ENCODE measurements around the gene PRR20G. TPM values are rescaled to one million over a fixed set of nuclear protein-coding genes. Genes with fewer than 3 reads are reported as not detected.

The PRR20G gene
- total RNA-seq, 1 donor from 2014 or later, result not detected

DNA sequence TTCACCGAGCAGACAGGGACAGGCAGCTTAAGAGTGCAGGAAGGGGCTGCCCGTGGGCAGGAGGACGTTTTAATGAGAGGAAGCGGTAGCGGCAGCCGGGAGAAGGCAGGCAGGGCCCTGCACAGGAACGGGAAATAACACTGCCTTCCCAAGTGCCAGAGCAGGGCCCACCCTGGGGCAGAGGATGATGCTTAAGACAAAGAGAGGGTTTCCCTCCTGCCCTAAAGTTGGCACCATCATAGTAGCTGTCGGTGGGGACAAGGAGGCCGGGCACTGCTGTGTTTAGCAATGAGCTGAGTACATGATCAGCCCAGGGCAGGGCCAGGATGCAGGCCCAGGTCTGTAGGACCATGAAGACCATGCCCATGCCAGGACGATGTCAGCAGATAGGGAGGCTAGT, 21.7 kb downstream of the PRR20G start:
- Histone ChIP-seq H3K27me3 (ENCODE audit: control insufficient read depth in 3 of 3, insufficient read depth in 3 of 3, low read length in 3 of 3) (peaks cover 5 to 24% (median 18%) of the 10 kb centered on the region in 3 donors), H3K4me1 (ENCODE audit: control insufficient read depth in 3 of 3, insufficient read depth in 3 of 3, low read length in 3 of 3) (no peaks in the 10 kb centered on the region), H3K27ac (ENCODE audit: low read depth, low read length) (no peak overlapping the region), H3K36me3 (ENCODE audit: control insufficient read depth in 3 of 3, insufficient read depth in 3 of 3, low read length in 3 of 3) (no peaks in the 10 kb centered on the region), H3K9me3 (ENCODE audit: control insufficient read depth in 3 of 3, low read length in 3 of 3) (peaks cover 3 to 5% (median 3%) of the 10 kb centered on the region in 3 donors), H3K4me3 (ENCODE audit: low read length in 3 of 3) (no peak overlapping the region), H3K9ac (ENCODE audit: low read depth in 1 of 3, low read length in 3 of 3) (no peak overlapping the region)

DNA sequence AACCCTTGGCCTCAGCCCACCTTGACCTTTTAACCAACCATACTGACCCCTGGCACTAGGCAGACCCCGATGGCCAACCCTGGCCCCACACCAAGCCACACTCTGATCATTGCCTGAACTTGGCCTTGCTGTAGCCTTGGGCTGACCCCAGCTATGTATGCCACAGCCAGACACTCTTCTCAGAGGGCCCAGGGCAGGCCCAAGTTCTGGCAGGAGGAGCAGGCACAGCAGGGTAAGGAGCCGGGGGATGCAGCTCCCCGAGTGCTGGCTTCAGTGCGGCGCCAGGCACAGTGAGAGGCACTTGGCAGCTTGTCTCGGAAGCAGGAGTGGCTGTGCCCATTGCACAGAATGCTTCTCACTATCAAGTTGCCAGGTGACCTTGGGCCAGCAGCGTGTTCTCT, 22.3 kb downstream of the PRR20G start:
- H3K4me3 ChIP-seq (ENCODE audit: low read length in 3 of 3), result no peak overlapping the region
- H3K9me3 ChIP-seq (ENCODE audit: control insufficient read depth in 3 of 3, low read length in 3 of 3), result peaks cover 3 to 5% (median 3%) of the 10 kb centered on the region in 3 donors
- H3K27me3 ChIP-seq (ENCODE audit: control insufficient read depth in 3 of 3, insufficient read depth in 3 of 3, low read length in 3 of 3), result peaks cover 5 to 24% (median 18%) of the 10 kb centered on the region in 3 donors
- H3K9ac ChIP-seq (ENCODE audit: low read depth in 1 of 3, low read length in 3 of 3), result no peak overlapping the region
- no peak overlapping the region for H3K27ac ChIP-seq (ENCODE audit: low read depth, low read length)
- no peaks in the 10 kb centered on the region for H3K36me3 ChIP-seq (ENCODE audit: control insufficient read depth in 3 of 3, insufficient read depth in 3 of 3, low read length in 3 of 3)
- no peaks in the 10 kb centered on the region for H3K4me1 ChIP-seq (ENCODE audit: control insufficient read depth in 3 of 3, insufficient read depth in 3 of 3, low read length in 3 of 3)

DNA sequence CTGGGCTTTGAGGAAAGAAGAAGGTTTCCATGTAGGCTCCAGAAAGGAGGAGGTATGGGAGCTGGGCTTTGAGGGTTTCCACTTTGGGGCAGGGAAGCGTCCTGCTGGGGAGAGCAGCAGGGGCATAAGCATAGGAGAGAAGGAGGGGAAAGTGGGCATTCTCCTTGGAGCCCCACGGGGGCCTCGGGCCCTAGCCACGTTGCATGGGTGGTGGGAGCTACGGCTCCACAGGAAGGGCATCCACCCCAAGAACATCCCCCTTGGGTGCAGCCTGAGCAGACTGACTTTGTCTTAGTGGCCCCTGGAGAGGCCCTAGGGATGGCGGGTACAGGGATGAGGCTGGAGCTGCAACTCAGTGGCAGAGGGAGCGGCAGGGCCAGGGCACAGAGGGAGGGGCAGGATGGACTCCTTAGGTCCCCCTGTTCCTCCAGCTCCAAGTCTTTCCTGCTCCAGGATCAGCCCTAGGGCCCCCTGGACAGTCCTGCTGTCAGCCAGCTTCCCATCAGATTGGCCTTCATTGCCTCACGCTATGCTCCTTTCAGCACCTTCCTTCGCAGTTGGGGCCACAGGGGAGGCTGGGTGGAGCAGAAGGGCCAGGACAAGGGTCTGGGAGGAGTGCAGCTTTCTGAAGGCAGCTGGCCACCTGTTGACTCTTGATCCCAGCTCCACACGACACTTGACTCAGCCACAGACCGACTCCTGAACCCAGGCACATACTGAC, 22.9 kb downstream of the PRR20G start:
- Histone ChIP-seq H3K27ac (ENCODE audit: low read depth, low read length) (no peak overlapping the region), H3K4me1 (ENCODE audit: control insufficient read depth in 3 of 3, insufficient read depth in 3 of 3, low read length in 3 of 3) (no peaks in the 10 kb centered on the region), H3K9me3 (ENCODE audit: control insufficient read depth in 3 of 3, low read length in 3 of 3) (peaks cover 3 to 5% (median 3%) of the 10 kb centered on the region in 3 donors), H3K4me3 (ENCODE audit: low read length in 3 of 3) (no peak overlapping the region), H3K9ac (ENCODE audit: low read depth in 1 of 3, low read length in 3 of 3) (no peak overlapping the region), H3K36me3 (ENCODE audit: control insufficient read depth in 3 of 3, insufficient read depth in 3 of 3, low read length in 3 of 3) (no peaks in the 10 kb centered on the region), H3K27me3 (ENCODE audit: control insufficient read depth in 3 of 3, insufficient read depth in 3 of 3, low read length in 3 of 3) (peaks cover 5 to 24% (median 18%) of the 10 kb centered on the region in 3 donors)

DNA sequence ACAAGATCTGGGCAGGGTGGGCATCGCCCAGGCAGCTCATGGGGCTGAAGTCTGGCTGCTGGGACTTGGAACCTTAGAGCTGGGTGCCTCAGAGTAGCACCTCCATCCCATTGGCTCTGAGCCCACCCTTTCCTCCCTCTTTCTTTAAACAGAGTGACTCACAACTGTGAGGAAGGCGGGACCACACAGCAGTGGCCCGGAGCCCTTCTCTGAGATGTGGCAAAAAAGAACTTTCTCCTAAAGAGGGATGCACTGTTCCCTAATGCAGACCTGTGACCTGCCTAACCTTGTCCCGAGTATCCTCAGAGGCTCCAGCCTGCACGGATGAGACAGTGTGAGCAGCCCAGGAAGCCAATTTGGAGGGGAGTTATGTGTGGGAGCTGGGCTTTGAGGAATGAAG, 23.6 kb downstream of the PRR20G start:
- Histone ChIP-seq H3K27me3 (ENCODE audit: control insufficient read depth in 3 of 3, insufficient read depth in 3 of 3, low read length in 3 of 3) (peaks cover 5 to 24% (median 18%) of the 10 kb centered on the region in 3 donors), H3K4me3 (ENCODE audit: low read length in 3 of 3) (no peak overlapping the region)

DNA sequence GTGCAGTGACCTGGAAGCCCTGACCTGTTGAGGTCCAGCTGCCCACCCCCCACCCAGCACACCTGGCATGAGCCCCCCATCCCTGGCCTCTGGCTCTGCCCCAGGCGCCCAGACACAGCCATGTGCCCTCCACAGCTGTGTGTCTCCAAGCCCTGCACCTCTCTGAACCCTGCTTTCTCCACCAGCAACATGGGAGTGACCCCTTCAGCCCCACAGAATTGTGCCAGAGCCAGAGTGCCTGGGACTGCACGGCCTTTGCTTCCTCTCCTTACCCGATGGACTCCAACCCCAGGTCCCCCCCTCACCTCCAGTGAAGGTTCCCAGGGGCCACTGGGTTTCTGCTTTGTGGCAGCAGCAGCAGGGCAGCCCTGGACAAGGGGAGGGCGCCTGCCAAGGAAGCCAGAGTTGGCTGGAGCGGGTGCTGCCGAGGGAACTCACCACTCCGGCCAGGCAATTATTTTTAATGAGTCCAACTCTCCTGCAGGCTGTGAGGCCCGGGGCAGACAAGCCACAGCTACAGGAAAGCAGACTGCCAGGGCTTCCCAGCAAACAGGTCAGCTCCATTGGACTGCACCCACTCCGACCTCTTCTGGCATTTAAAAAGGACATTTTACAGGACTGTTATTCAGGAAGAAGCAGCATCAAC, 24.1 kb downstream of the PRR20G start:
- Histone ChIP-seq H3K4me3 (ENCODE audit: low read length in 3 of 3) (no peak overlapping the region), H3K27me3 (ENCODE audit: control insufficient read depth in 3 of 3, insufficient read depth in 3 of 3, low read length in 3 of 3) (peaks cover 5 to 24% (median 18%) of the 10 kb centered on the region in 3 donors), H3K27ac (ENCODE audit: low read depth, low read length) (no peak overlapping the region), H3K9me3 (ENCODE audit: control insufficient read depth in 3 of 3, low read length in 3 of 3) (peaks cover 1 to 3% (median 2%) of the 10 kb centered on the region in 3 donors), H3K9ac (ENCODE audit: low read depth in 1 of 3, low read length in 3 of 3) (no peak overlapping the region), H3K4me1 (ENCODE audit: control insufficient read depth in 3 of 3, insufficient read depth in 3 of 3, low read length in 3 of 3) (peaks cover 2 to 3% (median 2%) of the 10 kb centered on the region in 3 donors), H3K36me3 (ENCODE audit: control insufficient read depth in 3 of 3, insufficient read depth in 3 of 3, low read length in 3 of 3) (no peaks in the 10 kb centered on the region)

More for the DNA sequence above, 23.6 kb downstream of the PRR20G start:
- Histone ChIP-seq H3K4me1 (ENCODE audit: control insufficient read depth in 3 of 3, insufficient read depth in 3 of 3, low read length in 3 of 3) (peaks cover 0 to under 1% (median 0%) of the 10 kb centered on the region in 3 donors), H3K27ac (ENCODE audit: low read depth, low read length) (no peak overlapping the region), H3K36me3 (ENCODE audit: control insufficient read depth in 3 of 3, insufficient read depth in 3 of 3, low read length in 3 of 3) (no peaks in the 10 kb centered on the region), H3K9ac (ENCODE audit: low read depth in 1 of 3, low read length in 3 of 3) (no peak overlapping the region), H3K9me3 (ENCODE audit: control insufficient read depth in 3 of 3, low read length in 3 of 3) (peaks cover 3% of the 10 kb centered on the region in 3 donors)

DNA sequence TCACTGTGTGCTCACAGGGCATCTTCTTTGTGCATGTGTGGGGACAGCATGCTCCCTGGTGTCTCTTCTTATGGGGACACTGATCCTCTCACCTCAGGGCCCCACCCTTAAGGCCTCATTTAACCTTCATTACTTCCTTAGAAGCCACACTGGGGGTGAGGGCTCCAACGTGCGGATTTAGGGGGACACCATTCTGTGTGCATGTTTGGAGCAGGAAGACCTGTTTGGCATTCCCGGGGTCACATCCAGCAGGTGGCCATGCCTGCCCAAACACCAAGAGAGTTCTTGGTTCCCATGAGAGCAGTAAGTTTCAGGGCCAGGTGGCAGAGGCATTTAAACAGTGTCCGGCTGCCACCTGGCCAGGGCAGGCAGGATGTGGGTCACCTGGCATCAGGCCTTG, 24.8 kb downstream of the PRR20G start:
- Histone ChIP-seq H3K27me3 (ENCODE audit: control insufficient read depth in 3 of 3, insufficient read depth in 3 of 3, low read length in 3 of 3) (peaks cover 5 to 23% (median 18%) of the 10 kb centered on the region in 3 donors), H3K9me3 (ENCODE audit: control insufficient read depth in 3 of 3, low read length in 3 of 3) (peaks cover 0 to 3% (median 0%) of the 10 kb centered on the region in 3 donors), H3K36me3 (ENCODE audit: control insufficient read depth in 3 of 3, insufficient read depth in 3 of 3, low read length in 3 of 3) (no peaks in the 10 kb centered on the region)

DNA sequence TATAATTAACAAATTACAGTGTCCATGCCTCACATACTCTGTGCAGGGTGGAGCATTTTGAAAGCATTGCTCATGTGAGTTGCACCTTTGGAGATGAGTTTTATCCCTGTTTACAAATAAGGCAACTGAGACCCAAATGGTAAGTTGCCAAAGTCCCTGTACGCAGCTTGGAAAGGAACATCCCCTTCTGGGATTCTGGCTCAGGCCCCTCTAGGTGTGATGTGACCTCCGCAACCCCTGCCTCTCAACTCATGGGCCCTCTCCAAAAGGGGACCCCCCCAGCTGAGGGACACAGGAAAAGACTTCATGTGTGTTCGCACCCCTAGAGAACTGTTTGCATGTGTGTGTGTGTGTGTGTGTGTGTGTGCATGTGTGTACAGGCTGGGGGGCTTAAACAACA, 25.3 kb downstream of the PRR20G start:
- Histone ChIP-seq H3K27ac (ENCODE audit: low read depth, low read length) (no peak overlapping the region), H3K27me3 (ENCODE audit: control insufficient read depth in 3 of 3, insufficient read depth in 3 of 3, low read length in 3 of 3) (peaks cover 5 to 18% (median 16%) of the 10 kb centered on the region in 3 donors)

More for the DNA sequence above, 24.8 kb downstream of the PRR20G start:
- Histone ChIP-seq H3K27ac (ENCODE audit: low read depth, low read length) (no peak overlapping the region), H3K4me3 (ENCODE audit: low read length in 3 of 3) (no peak overlapping the region), H3K9ac (ENCODE audit: low read depth in 1 of 3, low read length in 3 of 3) (no peak overlapping the region), H3K4me1 (ENCODE audit: control insufficient read depth in 3 of 3, insufficient read depth in 3 of 3, low read length in 3 of 3) (peaks cover 2 to 3% (median 3%) of the 10 kb centered on the region in 3 donors)

DNA sequence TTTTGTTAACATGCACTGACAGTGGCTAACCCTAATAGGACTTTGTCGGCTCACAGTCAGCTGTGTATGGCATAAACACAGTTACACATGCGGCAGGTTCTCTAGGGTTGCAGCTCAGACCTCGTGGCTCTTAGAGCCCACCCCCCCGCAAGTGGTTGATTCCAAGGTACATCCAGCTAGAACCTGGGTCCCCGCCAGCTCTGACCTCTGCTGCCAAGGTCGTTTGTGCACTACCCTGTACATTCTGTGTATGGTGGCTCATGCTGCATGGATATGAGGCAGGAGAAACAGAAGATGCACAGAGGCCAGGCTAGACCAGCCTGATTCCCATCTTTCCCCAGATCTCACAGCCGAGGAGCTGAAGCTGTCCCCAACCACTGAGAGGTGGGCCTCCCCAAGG, 25.9 kb downstream of the PRR20G start:
- no peak overlapping the region for H3K27ac ChIP-seq (ENCODE audit: low read depth, low read length)
- peaks cover 2 to 3% (median 3%) of the 10 kb centered on the region in 3 donors for H3K4me1 ChIP-seq (ENCODE audit: control insufficient read depth in 3 of 3, insufficient read depth in 3 of 3, low read length in 3 of 3)
- no peaks in the 10 kb centered on the region for H3K36me3 ChIP-seq (ENCODE audit: control insufficient read depth in 3 of 3, insufficient read depth in 3 of 3, low read length in 3 of 3)
- no peak overlapping the region for H3K9ac ChIP-seq (ENCODE audit: low read depth in 1 of 3, low read length in 3 of 3)
- no peak overlapping the region for H3K4me3 ChIP-seq (ENCODE audit: low read length in 3 of 3)
- H3K27me3 ChIP-seq (ENCODE audit: control insufficient read depth in 3 of 3, insufficient read depth in 3 of 3, low read length in 3 of 3), result peaks cover 5 to 17% (median 15%) of the 10 kb centered on the region in 3 donors
- no peaks in the 10 kb centered on the region for H3K9me3 ChIP-seq (ENCODE audit: control insufficient read depth in 3 of 3, low read length in 3 of 3)

More for the DNA sequence above, 25.3 kb downstream of the PRR20G start:
- Histone ChIP-seq H3K36me3 (ENCODE audit: control insufficient read depth in 3 of 3, insufficient read depth in 3 of 3, low read length in 3 of 3) (no peaks in the 10 kb centered on the region), H3K9ac (ENCODE audit: low read depth in 1 of 3, low read length in 3 of 3) (no peak overlapping the region), H3K9me3 (ENCODE audit: control insufficient read depth in 3 of 3, low read length in 3 of 3) (no peaks in the 10 kb centered on the region), H3K4me3 (ENCODE audit: low read length in 3 of 3) (no peak overlapping the region), H3K4me1 (ENCODE audit: control insufficient read depth in 3 of 3, insufficient read depth in 3 of 3, low read length in 3 of 3) (peaks cover 2 to 3% (median 3%) of the 10 kb centered on the region in 3 donors)

DNA sequence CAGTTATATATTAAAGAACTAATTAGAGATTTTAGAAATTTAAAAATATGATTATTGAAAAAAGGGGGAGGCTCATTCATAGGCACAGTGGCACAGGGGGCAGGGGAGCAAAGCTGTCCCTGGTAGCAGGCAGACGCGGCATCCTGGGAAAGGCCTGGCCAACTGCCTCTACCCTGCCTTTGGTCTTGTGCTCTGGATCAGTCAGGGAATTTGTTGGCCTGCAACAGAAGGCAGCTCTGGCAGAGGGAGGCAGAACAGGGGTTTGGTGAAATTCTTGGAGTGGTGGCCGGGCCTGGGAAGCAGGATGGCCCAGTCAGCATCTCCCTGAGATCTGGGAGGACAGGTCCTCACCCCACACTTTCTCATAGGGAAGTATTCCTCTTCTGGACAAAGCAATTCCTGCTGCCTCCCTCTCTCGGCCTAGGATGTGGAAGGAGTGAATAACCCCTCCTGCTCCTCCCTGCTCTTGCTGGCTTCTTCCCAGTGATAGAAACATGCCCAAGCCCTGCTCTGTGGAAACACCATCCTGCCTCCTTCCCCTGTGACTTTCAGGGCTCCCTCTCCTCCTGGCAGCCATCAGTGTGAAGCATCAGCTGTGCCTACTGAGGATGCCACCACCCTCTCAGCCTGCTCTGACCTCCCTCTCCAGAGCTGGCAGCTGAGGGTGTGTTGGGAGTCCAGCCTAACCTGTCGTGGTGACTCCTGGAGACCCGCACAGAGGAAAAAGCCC, 26.9 kb downstream of the PRR20G start:
- Histone ChIP-seq H3K9me3 (ENCODE audit: control insufficient read depth in 3 of 3, low read length in 3 of 3) (no peaks in the 10 kb centered on the region), H3K27me3 (ENCODE audit: control insufficient read depth in 3 of 3, insufficient read depth in 3 of 3, low read length in 3 of 3) (peaks cover 5 to 14% (median 11%) of the 10 kb centered on the region in 3 donors), H3K4me1 (ENCODE audit: control insufficient read depth in 3 of 3, insufficient read depth in 3 of 3, low read length in 3 of 3) (peaks cover 2 to 3% (median 3%) of the 10 kb centered on the region in 3 donors), H3K4me3 (ENCODE audit: low read length in 3 of 3) (no peak overlapping the region), H3K9ac (ENCODE audit: low read depth in 1 of 3, low read length in 3 of 3) (no peak overlapping the region), H3K36me3 (ENCODE audit: control insufficient read depth in 3 of 3, insufficient read depth in 3 of 3, low read length in 3 of 3) (no peaks in the 10 kb centered on the region), H3K27ac (ENCODE audit: low read depth, low read length) (no peak overlapping the region)

All from skeletal muscle tissue (tissue), 4 donors.